Measurements from ENCODE around the gene CRB3.

GRCh38 chr19:6451583-6452222, 12.4 kb upstream of the CRB3 start:
- TF ChIP-seq CTCF (optimal IDR thresholded peaks at IDR 0.05 in 1 of 3, IDR thresholded peaks at IDR 0.05 in 1 of 3, conservative IDR thresholded peaks at IDR 0.05 in 1 of 3; ENCODE audit: extremely low read depth in 1 of 3, insufficient read depth in 2 of 3, low read length in 3 of 3) (no peak), EZH2 (IDR thresholded peaks at IDR 0.05; ENCODE audit: low read length) (no peak)
